ENCODE data around the gene CLPX.
"Not testable (repeated sequence)": the region's sequence is repeated elsewhere in the genome, so short reads cannot be mapped to it uniquely, and the experiment has no call there.

GRCh38 chr15:65137089-65137488 lies 48.1 kb downstream of the CLPX start:
- not testable (repeated sequence) for TF ChIP-seq CTCF (IDR thresholded peaks at IDR 0.05; ENCODE audit: borderline replicate concordance, extremely low read depth, low read length, poor library complexity, severe bottlenecking); EZH2 (IDR thresholded peaks at IDR 0.05; ENCODE audit: borderline replicate concordance, low read depth, low read length, severe bottlenecking)

All from DND-41 (cell line).